Measurements from ENCODE around the gene HDAC4.

Gene HDAC4

DNA sequence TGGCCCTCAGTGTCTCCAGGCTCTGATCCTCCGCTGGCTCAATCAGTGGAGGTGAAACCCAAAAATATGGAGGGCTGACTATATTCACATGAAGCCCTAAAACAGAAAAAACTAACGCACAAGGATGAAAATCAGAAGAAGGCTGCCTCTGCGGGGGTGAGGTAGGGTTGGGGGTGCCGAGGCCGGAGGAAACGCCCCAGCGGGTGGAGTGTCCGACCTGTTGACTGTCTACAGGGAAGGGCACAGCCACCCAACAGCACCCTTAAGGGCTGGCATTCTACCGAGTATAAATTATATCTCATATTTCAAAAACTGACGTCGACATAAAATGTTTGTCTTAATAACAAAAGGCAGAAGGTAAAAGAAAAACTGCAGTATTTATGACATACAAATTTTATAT lies 223.5 kb downstream of the HDAC4 start:
- TF ChIP-seq NFIC (IDR thresholded peaks at IDR 0.05) (no peak), YY1 (IDR thresholded peaks at IDR 0.05; ENCODE audit: low read depth) (no peak), RAD21 (IDR thresholded peaks at IDR 0.05; ENCODE audit: low read depth) (no peak), CEBPB (IDR thresholded peaks at IDR 0.05) (no peak), TEAD4 (IDR thresholded peaks at IDR 0.05) (no peak), FOXM1 (IDR thresholded peaks at IDR 0.05; ENCODE audit: borderline replicate concordance, low read depth) (no peak), MAX (IDR thresholded peaks at IDR 0.05) (no peak), CREB1 (IDR thresholded peaks at IDR 0.05; ENCODE audit: low read depth) (no peak), TCF12 (IDR thresholded peaks at IDR 0.05; ENCODE audit: low read depth) (no peak), TAF1 (IDR thresholded peaks at IDR 0.05; ENCODE audit: low read depth) (no peak), ZBTB7A (IDR thresholded peaks at IDR 0.05; ENCODE audit: low read depth) (no peak), EP300 (IDR thresholded peaks at IDR 0.05; ENCODE audit: borderline replicate concordance) (no peak)
- TF ChIP-seq, protein P1, sequence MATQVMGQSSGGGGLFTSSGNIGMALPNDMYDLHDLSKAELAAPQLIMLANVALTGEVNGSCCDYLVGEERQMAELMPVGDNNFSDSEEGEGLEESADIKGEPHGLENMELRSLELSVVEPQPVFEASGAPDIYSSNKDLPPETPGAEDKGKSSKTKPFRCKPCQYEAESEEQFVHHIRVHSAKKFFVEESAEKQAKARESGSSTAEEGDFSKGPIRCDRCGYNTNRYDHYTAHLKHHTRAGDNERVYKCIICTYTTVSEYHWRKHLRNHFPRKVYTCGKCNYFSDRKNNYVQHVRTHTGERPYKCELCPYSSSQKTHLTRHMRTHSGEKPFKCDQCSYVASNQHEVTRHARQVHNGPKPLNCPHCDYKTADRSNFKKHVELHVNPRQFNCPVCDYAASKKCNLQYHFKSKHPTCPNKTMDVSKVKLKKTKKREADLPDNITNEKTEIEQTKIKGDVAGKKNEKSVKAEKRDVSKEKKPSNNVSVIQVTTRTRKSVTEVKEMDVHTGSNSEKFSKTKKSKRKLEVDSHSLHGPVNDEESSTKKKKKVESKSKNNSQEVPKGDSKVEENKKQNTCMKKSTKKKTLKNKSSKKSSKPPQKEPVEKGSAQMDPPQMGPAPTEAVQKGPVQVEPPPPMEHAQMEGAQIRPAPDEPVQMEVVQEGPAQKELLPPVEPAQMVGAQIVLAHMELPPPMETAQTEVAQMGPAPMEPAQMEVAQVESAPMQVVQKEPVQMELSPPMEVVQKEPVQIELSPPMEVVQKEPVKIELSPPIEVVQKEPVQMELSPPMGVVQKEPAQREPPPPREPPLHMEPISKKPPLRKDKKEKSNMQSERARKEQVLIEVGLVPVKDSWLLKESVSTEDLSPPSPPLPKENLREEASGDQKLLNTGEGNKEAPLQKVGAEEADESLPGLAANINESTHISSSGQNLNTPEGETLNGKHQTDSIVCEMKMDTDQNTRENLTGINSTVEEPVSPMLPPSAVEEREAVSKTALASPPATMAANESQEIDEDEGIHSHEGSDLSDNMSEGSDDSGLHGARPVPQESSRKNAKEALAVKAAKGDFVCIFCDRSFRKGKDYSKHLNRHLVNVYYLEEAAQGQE (IDR thresholded peaks at IDR 0.05; ENCODE audit: low read depth) = no peak

DNA sequence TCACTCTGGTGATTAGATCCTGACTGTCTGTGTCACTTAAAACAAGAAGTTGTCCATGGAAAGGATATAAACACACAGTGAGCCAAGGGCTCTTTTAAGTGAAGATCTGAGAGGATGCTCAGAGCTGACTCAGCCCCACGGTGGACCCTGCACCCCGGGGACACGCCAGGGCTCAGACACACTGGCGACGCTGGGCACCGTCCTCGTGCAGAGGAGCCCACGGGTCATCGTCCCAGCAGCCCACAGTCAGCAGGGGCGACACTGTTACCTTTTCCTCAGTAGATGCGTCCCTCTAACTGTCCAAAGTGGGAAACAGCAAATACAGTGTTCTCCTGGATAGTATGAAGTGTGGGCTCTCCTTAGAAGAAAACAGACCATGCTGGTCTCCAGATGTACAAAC lies 225.6 kb downstream of the HDAC4 start:
- TF ChIP-seq CREB1 (IDR thresholded peaks at IDR 0.05; ENCODE audit: low read depth) (no peak), RAD21 (IDR thresholded peaks at IDR 0.05; ENCODE audit: low read depth) (no peak), EGR1 (IDR thresholded peaks at IDR 0.05) (no peak), FOXM1 (IDR thresholded peaks at IDR 0.05; ENCODE audit: borderline replicate concordance, low read depth) (no peak), YY1 (IDR thresholded peaks at IDR 0.05; ENCODE audit: low read depth) (no peak), MAX (IDR thresholded peaks at IDR 0.05) (no peak), TAF1 (IDR thresholded peaks at IDR 0.05; ENCODE audit: low read depth) (no peak), TEAD4 (IDR thresholded peaks at IDR 0.05) (no peak), EP300 (IDR thresholded peaks at IDR 0.05; ENCODE audit: borderline replicate concordance) (no peak), CEBPB (IDR thresholded peaks at IDR 0.05) (no peak), ZBTB7A (IDR thresholded peaks at IDR 0.05; ENCODE audit: low read depth) (no peak), TCF12 (IDR thresholded peaks at IDR 0.05; ENCODE audit: low read depth) (no peak), NFIC (IDR thresholded peaks at IDR 0.05) (no peak)
- TF ChIP-seq, protein P1 (IDR thresholded peaks at IDR 0.05; ENCODE audit: low read depth) = no peak
- TF ChIP-seq, protein P2, sequence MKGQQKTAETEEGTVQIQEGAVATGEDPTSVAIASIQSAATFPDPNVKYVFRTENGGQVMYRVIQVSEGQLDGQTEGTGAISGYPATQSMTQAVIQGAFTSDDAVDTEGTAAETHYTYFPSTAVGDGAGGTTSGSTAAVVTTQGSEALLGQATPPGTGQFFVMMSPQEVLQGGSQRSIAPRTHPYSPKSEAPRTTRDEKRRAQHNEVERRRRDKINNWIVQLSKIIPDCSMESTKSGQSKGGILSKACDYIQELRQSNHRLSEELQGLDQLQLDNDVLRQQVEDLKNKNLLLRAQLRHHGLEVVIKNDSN (IDR thresholded peaks at IDR 0.05) = no peak

GRCh38 chr2:239173301-239173700 lies 227.5 kb downstream of the HDAC4 start:
- no peak for TF ChIP-seq ZBTB7A (IDR thresholded peaks at IDR 0.05; ENCODE audit: low read depth)
- TF ChIP-seq MAX (IDR thresholded peaks at IDR 0.05) = no peak
- TF ChIP-seq CEBPB (IDR thresholded peaks at IDR 0.05) = no peak
- TF ChIP-seq TAF1 (IDR thresholded peaks at IDR 0.05; ENCODE audit: low read depth) = no peak
- TF ChIP-seq, protein P2 (IDR thresholded peaks at IDR 0.05) = no peak
- TF ChIP-seq TCF12 (IDR thresholded peaks at IDR 0.05; ENCODE audit: low read depth) = no peak
- no peak for TF ChIP-seq YY1 (IDR thresholded peaks at IDR 0.05; ENCODE audit: low read depth)
- no peak for TF ChIP-seq EP300 (IDR thresholded peaks at IDR 0.05; ENCODE audit: borderline replicate concordance)
- TF ChIP-seq, protein P1 (IDR thresholded peaks at IDR 0.05; ENCODE audit: low read depth) = no peak
- no peak for TF ChIP-seq FOXM1 (IDR thresholded peaks at IDR 0.05; ENCODE audit: borderline replicate concordance, low read depth)
- no peak for TF ChIP-seq CREB1 (IDR thresholded peaks at IDR 0.05; ENCODE audit: low read depth)

GRCh38 chr2:239171643-239172042 lies 229.2 kb downstream of the HDAC4 start:
- TF ChIP-seq NFIC (IDR thresholded peaks at IDR 0.05) = no peak
- no peak for TF ChIP-seq EGR1 (IDR thresholded peaks at IDR 0.05)
- no peak for TF ChIP-seq RAD21 (IDR thresholded peaks at IDR 0.05; ENCODE audit: low read depth)
- no peak for TF ChIP-seq CREB1 (IDR thresholded peaks at IDR 0.05; ENCODE audit: low read depth)
- TF ChIP-seq EP300 (IDR thresholded peaks at IDR 0.05; ENCODE audit: borderline replicate concordance) = no peak
- TF ChIP-seq, protein P1 (IDR thresholded peaks at IDR 0.05; ENCODE audit: low read depth) = no peak
- TF ChIP-seq CEBPB (IDR thresholded peaks at IDR 0.05) = no peak
- TF ChIP-seq, protein P2 (IDR thresholded peaks at IDR 0.05) = no peak
- no peak for TF ChIP-seq TEAD4 (IDR thresholded peaks at IDR 0.05)
- no peak for TF ChIP-seq FOXM1 (IDR thresholded peaks at IDR 0.05; ENCODE audit: borderline replicate concordance, low read depth)
- no peak for TF ChIP-seq TCF12 (IDR thresholded peaks at IDR 0.05; ENCODE audit: low read depth)
- no peak for TF ChIP-seq MAX (IDR thresholded peaks at IDR 0.05)
- no peak for TF ChIP-seq ZBTB7A (IDR thresholded peaks at IDR 0.05; ENCODE audit: low read depth)
- no peak for TF ChIP-seq YY1 (IDR thresholded peaks at IDR 0.05; ENCODE audit: low read depth)
- TF ChIP-seq TAF1 (IDR thresholded peaks at IDR 0.05; ENCODE audit: low read depth) = no peak

Data from Ishikawa (cell line).